Measurements from ENCODE around the gene CCT8. TPM values are rescaled to one million over a fixed set of nuclear protein-coding genes. Genes with fewer than 3 reads are reported as not detected.

The CCT8 gene
- total and polyA plus RNA-seq, 9 of the 15 experiments (the other 6 are each of a cell fraction or from before 2014, with no cell fraction given), result 451 to 1,153 (median 677) TPM

- no peak for TF ChIP-seq ZBTB26 (CRISPR knock-in tag; IDR thresholded peaks at IDR 0.05)
- no peak for TF ChIP-seq HDAC8 (tag; IDR thresholded peaks at IDR 0.05)
- TF ChIP-seq ZNF408 (CRISPR knock-in tag; IDR thresholded peaks at IDR 0.05; ENCODE audit: low read depth), result no peak
- no peak for TF ChIP-seq NUFIP1 (IDR thresholded peaks at IDR 0.05; ENCODE audit: partially characterized antibody)
- TF ChIP-seq ZNF239 (CRISPR knock-in tag; IDR thresholded peaks at IDR 0.05), result no peak
- TF ChIP-seq TFAP4 (CRISPR knock-in tag; IDR thresholded peaks at IDR 0.05; ENCODE audit: borderline replicate concordance), result peak; percentile 93
- TF ChIP-seq ZNF75A (CRISPR knock-in tag; IDR thresholded peaks at IDR 0.05), result no peak
- TF ChIP-seq CEBPB (tag; IDR thresholded peaks at IDR 0.05), result no peak
- TF ChIP-seq FUS (optimal IDR thresholded peaks at IDR 0.05; ENCODE audit: low read depth, low read length), result no peak
- peak; percentile 16 for TF ChIP-seq SP2 (IDR thresholded peaks at IDR 0.05; ENCODE audit: extremely low read depth, low read depth, low read length, poor library complexity, severe bottlenecking)
- no peak for TF ChIP-seq ZNF444 (CRISPR knock-in tag; IDR thresholded peaks at IDR 0.05)
- no peak for TF ChIP-seq SMARCB1 (IDR thresholded peaks at IDR 0.05; ENCODE audit: insufficient read length, low read depth)
- TF ChIP-seq CBX8 (IDR thresholded peaks at IDR 0.05; ENCODE audit: borderline replicate concordance, extremely low read depth, low read depth, low read length, poor library complexity, severe bottlenecking), result no peak
- TF ChIP-seq EP400 (IDR thresholded peaks at IDR 0.05), result peak; percentile 96
- no peak for TF ChIP-seq POLR3A (IDR thresholded peaks at IDR 0.05; ENCODE audit: borderline replicate concordance, extremely low read depth, insufficient read depth, insufficient read length)
- no peak for TF ChIP-seq NR2F6 (CRISPR knock-in tag; IDR thresholded peaks at IDR 0.05)
- TF ChIP-seq ZNF431 (CRISPR knock-in tag; IDR thresholded peaks at IDR 0.05), result no peak
- no peak for TF ChIP-seq ZNF717 (CRISPR knock-in tag; IDR thresholded peaks at IDR 0.05)
- no peak for TF ChIP-seq NFE2L1 (tag; IDR thresholded peaks at IDR 0.05; ENCODE audit: borderline replicate concordance, low read depth)
- TF ChIP-seq KHSRP (IDR thresholded peaks at IDR 0.05), result no peak
- peak; percentile 69; the same call in 1 of the 2 replicates for TF ChIP-seq E2F1 (CRISPR knock-in tag; IDR thresholded peaks at IDR 0.05)
- TF ChIP-seq KAT7 (CRISPR knock-in tag; IDR thresholded peaks at IDR 0.05; ENCODE audit: borderline replicate concordance), result 0 out of 2 replicates have a peak, but pooled peaks have one; percentile 36
- TF ChIP-seq PREB (CRISPR knock-in tag; IDR thresholded peaks at IDR 0.05), result peak; percentile 87; the same call in 1 of the 2 replicates
- TF ChIP-seq RBFOX2 (IDR thresholded peaks at IDR 0.05; ENCODE audit: low read depth, low read length), result peak; percentile 100
- no peak for TF ChIP-seq CBX5 (IDR thresholded peaks at IDR 0.05; ENCODE audit: borderline replicate concordance, low read depth)
Observed at GRCh38 chr21:29073222-29074006, at the start of gene CCT8 (continued).

Data from K562 (cell line).